Pons (tissue), 1 donor: ENCODE data around the gene MAPK12.
"Not testable (repeated sequence)": the region's sequence is repeated elsewhere in the genome, so short reads cannot be mapped to it uniquely, and the experiment has no call there.

Experiments
- DNase-seq: peaks from one replicate; pipeline ENCODE4 v3.0.0-alpha.2; 2016; ENCODE audit warnings: low spot score

Gene MAPK12

GRCh38 chr22:50216055-50216683, 45.3 kb downstream of the MAPK12 start:
- DNase-seq = no peak

GRCh38 chr22:50215297-50216054, 46.0 kb downstream of the MAPK12 start:
- no peak for DNase-seq

DNA sequence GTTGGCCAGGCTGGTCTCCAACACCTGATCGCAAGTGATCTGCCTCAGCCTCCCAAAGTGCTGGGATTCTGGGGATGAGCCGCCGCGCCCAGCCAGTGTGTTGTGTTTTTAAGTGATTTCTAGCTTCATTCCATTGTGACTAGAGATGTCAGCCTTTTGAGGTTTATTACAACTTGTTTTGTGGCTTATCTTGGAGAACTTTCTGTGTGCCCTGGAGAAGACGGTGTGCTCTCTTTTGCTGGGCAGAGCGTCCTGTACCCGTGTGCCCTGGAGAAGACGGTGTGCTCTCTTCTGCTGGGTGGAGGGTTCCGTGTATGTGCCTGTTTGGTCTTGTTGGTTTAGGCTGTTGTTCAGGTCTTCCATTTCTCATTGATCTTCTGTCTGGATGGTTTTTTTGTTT, 48.2 kb downstream of the MAPK12 start:
- no peak for DNase-seq

DNA sequence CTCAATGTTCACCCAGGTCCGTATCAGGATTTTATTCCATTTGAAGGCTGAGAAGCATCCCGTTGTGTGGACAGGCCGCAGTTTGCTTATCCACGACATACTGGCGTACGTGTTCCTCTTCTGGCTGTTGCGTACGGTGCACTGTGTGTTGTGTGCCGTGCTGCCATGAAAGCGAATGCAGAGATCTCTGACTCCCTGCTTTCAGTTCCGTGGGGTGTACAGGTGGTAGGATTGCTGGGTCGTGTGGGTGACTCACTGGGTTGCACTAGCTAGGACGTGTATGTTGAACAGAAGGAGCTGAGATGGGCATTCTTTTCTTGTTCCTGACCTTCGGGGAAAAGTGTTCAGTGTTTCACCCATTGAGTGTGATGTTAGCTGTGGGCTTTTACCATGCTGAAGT, 50.3 kb downstream of the MAPK12 start:
- DNase-seq = no peak

GRCh38 chr22:50210378-50211139, 50.9 kb downstream of the MAPK12 start:
- DNase-seq = no peak

GRCh38 chr22:50209893-50210292, 51.6 kb downstream of the MAPK12 start:
- DNase-seq = peak; percentile 56

GRCh38 chr22:50208939-50209892, 52.3 kb downstream of the MAPK12 start:
- no peak for DNase-seq

DNA sequence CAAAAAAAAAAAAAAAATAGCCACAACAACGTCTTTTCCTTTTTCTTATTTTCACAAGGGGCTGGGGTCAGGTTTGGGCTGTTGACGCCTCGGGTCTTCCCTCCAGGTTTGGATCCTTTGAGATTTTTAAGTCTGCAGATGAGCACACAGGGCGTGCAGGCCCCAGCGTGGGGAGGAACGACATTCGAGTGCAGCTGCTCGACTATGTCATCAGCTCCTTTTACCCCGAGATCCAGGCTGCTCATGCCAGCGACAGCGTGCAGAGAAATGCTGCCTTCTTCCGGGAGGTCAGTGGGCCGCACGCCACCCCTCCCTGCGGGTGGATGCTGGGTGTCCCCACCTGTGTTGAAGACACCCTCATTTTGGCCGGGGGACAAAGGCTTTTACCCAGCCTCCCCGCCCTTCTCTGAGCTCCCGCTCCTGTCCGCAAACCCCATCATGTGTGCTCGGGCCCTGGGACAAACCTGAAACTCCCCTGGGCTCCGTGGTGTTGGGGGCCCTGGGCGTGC, 53.0 kb downstream of the MAPK12 start:
- no peak for DNase-seq

- DNase-seq = no peak
These were observed 53.9 kb downstream of the MAPK12 start for GRCh38 chr22:50207383-50208140.

GRCh38 chr22:50206599-50206998, 54.9 kb downstream of the MAPK12 start:
- DNase-seq = no peak

DNA sequence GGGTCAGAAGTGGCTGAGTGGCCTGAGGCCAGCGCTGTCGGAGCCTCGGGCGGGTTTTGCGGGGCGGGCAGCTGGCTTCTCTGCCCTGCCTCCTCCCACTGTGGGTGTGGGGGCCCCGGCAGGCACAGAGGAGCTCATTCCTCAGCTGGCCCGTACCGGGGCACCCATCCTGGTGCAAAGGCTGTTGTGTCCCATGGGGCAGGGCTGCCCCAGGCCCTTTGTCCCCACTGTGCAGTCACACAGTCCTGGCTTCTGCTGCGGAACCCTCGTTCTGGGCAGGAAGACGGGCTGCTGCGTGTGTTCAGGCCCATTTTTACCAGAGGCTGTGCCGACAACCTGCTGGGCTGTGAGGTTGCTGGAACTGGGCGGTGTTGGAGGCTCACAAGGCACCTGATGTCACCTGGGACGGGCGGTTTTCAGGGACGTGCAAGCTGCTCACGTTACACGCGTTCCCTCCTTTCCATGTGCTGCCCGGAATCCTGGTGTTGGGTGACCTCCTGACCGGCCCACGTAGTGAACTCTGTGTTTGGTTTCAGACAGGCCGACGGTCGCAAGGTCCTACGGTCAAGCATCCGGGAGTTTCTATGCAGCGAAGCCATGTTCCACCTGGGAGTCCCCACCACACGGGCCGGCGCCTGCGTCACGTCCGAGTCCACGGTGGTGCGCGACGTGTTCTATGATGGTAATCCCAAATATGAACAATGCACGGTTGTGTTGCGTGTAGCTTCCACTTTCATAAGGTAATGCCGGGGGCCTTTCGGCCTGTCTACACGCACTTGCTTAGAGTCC, 55.5 kb downstream of the MAPK12 start:
- DNase-seq = no peak

DNA sequence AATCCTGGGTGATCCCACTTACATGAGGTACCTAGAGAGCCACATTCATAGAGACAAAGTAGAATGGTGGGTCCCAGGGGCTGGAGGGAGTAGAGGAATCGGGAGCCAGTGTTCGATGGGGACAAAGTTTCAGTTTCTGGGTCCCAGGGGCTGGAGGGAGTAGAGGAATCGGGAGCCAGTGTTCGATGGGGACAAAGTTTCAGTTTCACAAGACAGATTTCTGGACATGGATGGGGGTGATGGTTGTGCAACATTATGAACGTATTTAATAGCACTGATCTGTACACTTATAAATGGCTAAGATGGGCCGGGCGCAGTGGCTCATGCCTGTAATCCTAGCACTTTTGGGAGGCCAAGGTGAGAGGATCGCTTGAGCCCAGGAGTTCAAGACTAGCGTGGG, 56.5 kb downstream of the MAPK12 start:
- DNase-seq = not testable (repeated sequence)

DNA sequence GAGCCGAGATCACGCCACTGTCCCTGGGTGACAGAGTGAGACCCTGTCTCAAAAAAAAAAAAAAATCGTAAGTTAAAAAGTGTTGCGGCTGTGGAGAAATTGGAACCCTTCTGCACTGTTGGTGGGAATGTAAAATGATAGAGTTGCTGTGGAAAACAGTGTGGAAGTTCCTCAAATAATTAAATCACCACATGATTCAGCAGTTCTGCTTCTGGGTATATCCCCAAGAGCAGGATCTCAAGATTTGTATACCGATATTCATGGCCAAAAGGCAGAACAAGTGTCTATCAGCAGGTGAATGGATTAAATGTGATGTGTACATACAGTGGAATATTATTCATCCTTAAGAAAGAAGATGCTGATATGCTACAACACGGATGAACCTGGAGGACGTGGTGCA, 56.9 kb downstream of the MAPK12 start:
- no peak for DNase-seq

DNA sequence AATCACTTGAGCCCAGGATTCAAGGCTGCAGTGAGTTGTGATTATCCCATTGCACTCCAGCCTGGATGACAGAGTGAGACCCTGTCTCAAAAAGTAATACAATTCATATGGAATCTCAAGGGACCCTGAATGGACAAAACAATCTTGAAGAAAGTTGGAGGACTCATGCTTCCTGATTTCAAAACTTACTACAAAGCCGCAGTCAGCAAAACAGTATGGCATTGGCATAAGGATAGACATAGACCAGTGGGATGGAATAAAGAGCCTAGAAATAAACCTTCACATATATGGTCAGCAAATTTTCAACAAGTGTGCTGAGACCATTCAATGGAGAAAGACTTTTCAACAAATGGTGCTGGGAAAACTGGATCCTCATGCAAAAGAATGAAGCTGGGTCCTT, 58.2 kb downstream of the MAPK12 start:
- no peak for DNase-seq
